Esophagus mucosa (tissue), 1 donor: ENCODE results near the gene ZDHHC18. TPM values are rescaled to one million over a fixed set of nuclear protein-coding genes. Genes with fewer than 3 reads are reported as not detected.
"Not testable (repeated sequence)": the region's sequence is repeated elsewhere in the genome, so short reads cannot be mapped to it uniquely, and the experiment has no call there.

Experiments
- ATAC-seq: fragments of 200-7000 bp; cut with Tn5 transposase; one replicate; pipeline ENCODE4 v1.9.1; 2020
- total RNA-seq: library from RNA; stranded (reverse); gene quantifications from one replicate; pipeline ENCODE4 v1.2.4, GENCODE V29; 2023
- donor health status: DM: yes; HTN: yes; CAD: no.

ZDHHC18 gene
- total RNA-seq, 1 donor from 2014 or later: 19.2 TPM

- peak; percentile 58 for ATAC-seq
Observed at GRCh38 chr1:26833432-26834405, 7.2 kb downstream of the ZDHHC18 start.

GRCh38 chr1:26837665-26838064 is 11.2 kb downstream of the ZDHHC18 start:
- ATAC-seq: not testable (repeated sequence)

GRCh38 chr1:26838474-26839338 is 12.2 kb downstream of the ZDHHC18 start:
- ATAC-seq: peak; percentile 34

- ATAC-seq: no peak
Observed at GRCh38 chr1:26839339-26839722, 12.8 kb downstream of the ZDHHC18 start.

- no peak for ATAC-seq
Observed at GRCh38 chr1:26839779-26840178, 13.3 kb downstream of the ZDHHC18 start.

- peak; percentile 10 for ATAC-seq
Observed at GRCh38 chr1:26844424-26845196, 18.1 kb downstream of the ZDHHC18 start.

- ATAC-seq: not testable (repeated sequence)
Observed at GRCh38 chr1:26847826-26848225, 21.3 kb downstream of the ZDHHC18 start.

GRCh38 chr1:26848499-26848898 is 22.0 kb downstream of the ZDHHC18 start:
- ATAC-seq: no peak

- ATAC-seq: peak; percentile 92
Observed at GRCh38 chr1:26848941-26849774, 22.7 kb downstream of the ZDHHC18 start.

- ATAC-seq: peak; percentile 53
Observed at GRCh38 chr1:26851106-26851684, 24.7 kb downstream of the ZDHHC18 start.

- ATAC-seq: no peak
Observed at GRCh38 chr1:26852701-26853100, 26.2 kb downstream of the ZDHHC18 start.

- ATAC-seq: peak; percentile 55
Observed at GRCh38 chr1:26853156-26853555, 26.7 kb downstream of the ZDHHC18 start.

GRCh38 chr1:26853600-26853999 is 27.1 kb downstream of the ZDHHC18 start:
- ATAC-seq: no peak

- peak; percentile 62 for ATAC-seq
Observed at GRCh38 chr1:26854906-26855305, 28.4 kb downstream of the ZDHHC18 start.

- no peak for ATAC-seq
Observed at GRCh38 chr1:26855636-26856035, 29.1 kb downstream of the ZDHHC18 start.

- no peak for ATAC-seq
Observed at GRCh38 chr1:26856181-26856580, 29.7 kb downstream of the ZDHHC18 start.

- peak; percentile 63 for ATAC-seq
Observed at GRCh38 chr1:26856604-26857469, 30.3 kb downstream of the ZDHHC18 start.

GRCh38 chr1:26857473-26858060 is 31.1 kb downstream of the ZDHHC18 start:
- ATAC-seq: no peak

- ATAC-seq: peak; percentile 1
Observed at GRCh38 chr1:26858160-26858559, 31.7 kb downstream of the ZDHHC18 start.
